Right cardiac atrium (tissue), 5 donors: Measurements from ENCODE around the gene EHMT1. TPM values are rescaled to one million over a fixed set of nuclear protein-coding genes. Genes with fewer than 3 reads are reported as not detected.

Experiments used
- ATAC-seq, 2 donors: fragments of 200-7000 bp; cut with Tn5 transposase; one replicate each; pipeline versions ENCODE4 v1.8.0 to v1.9.1; 2020; ENCODE audit warnings: moderate library complexity in 2 of 2, mild to moderate bottlenecking in 1 of 2
- DNase-seq, 3 donors: peaks; one replicate each; pipeline ENCODE4 v3.0.0-alpha.2; 2020
- H3K27ac ChIP-seq: one replicate; pipeline ENCODE4 v1.5.1; 2013; ENCODE audit warnings: mild to moderate bottlenecking, low read length, control low read depth, moderate library complexity
- H3K27me3 ChIP-seq: one replicate; pipeline ENCODE4 v1.6.1; 2013; ENCODE audit not compliant: control insufficient read depth, insufficient read depth
- H3K4me1 ChIP-seq: one replicate; pipeline ENCODE4 v1.6.1; 2013; ENCODE audit warnings: low read length; ENCODE audit not compliant: control insufficient read depth, insufficient read depth
- H3K4me3 ChIP-seq: one replicate; pipeline ENCODE4 v1.5.1; 2013; ENCODE audit warnings: low read length, control low read depth
- H3K9me3 ChIP-seq: one replicate; pipeline ENCODE4 v1.6.1; 2013; ENCODE audit warnings: low read length; ENCODE audit not compliant: control insufficient read depth
- WGBS: extraction: QIAGEN DNeasy Blood & Tissue Kit; methylation state at CpG from one replicate; pipeline ENCODE4 v1.1.7; 2013; 5-methylcytosine and 5-hydroxymethylcytosine counted together
- intact Hi-C, 4 donors: fragments of 100-400 bp; cut with DNase I; formaldehyde crosslinking; loops; one replicate each; pipeline versions ENCODE4 v1.11.0 to v1.14.0; 2022 to 2023
- polyA plus RNA-seq: library from polyadenylated mRNA; stranded (reverse); fragments of 200-250 nt; gene quantifications from one replicate; pipeline ENCODE4 v1.2.3, GENCODE V29; 2013
- total RNA-seq, 4 donors: library from RNA; stranded (reverse); fragmentation: NEBNext Ultra II Directional; extraction: Animal tissue kit (Norgen Biotek cat#: 25700); gene quantifications; one replicate each; pipeline ENCODE4 v1.2.1, GENCODE V29; 2021
- donor health status: healthy with polysubstance abuse.
- donor health status: DM: no; HTN: yes; CAD: no.
- donor health status: DM: no; HTN: no; CAD: no.
- donor health status: DM: no; HTN: yes; CAD: no; lungs with severe emphysema.
- donor health status: DM: yes; HTN: yes; CAD: no.

The EHMT1 gene
- total and polyA plus RNA-seq, 5 donors: 23.3 to 38.6 (median 36.0) TPM

DNA sequence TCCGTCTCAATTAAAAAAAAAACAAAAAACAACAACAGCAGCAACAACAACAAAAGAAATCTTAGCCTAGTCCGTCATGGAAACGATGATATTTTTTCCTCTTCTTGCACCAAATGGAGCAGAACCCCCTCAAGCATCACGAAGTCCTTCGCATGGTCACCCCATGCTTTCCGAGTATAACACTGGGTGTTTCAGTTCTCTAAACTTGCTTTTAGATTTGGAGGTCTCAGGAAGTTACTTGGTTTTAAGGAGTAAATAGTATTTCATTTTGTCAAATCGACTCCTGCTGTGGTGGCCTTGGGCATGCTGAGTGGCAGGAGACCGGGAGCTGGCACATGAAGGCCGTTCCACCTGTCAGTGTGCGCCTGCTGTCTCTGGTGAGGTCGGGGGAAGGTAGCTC lies 140.3 kb downstream of the EHMT1 start:
- Histone ChIP-seq H3K4me1 (no peaks in the 10 kb centered on the region), H3K4me3 (no peak overlapping the region), H3K27me3 (no peaks in the 10 kb centered on the region), H3K9me3 (no peaks in the 10 kb centered on the region), H3K27ac (no peak overlapping the region)
- 97% methylated on average over 11 of the region's 11 CpGs for WGBS
- ATAC-seq (no peak), DNase-seq (no peak)
- intact Hi-C loops: no loop called here

DNA sequence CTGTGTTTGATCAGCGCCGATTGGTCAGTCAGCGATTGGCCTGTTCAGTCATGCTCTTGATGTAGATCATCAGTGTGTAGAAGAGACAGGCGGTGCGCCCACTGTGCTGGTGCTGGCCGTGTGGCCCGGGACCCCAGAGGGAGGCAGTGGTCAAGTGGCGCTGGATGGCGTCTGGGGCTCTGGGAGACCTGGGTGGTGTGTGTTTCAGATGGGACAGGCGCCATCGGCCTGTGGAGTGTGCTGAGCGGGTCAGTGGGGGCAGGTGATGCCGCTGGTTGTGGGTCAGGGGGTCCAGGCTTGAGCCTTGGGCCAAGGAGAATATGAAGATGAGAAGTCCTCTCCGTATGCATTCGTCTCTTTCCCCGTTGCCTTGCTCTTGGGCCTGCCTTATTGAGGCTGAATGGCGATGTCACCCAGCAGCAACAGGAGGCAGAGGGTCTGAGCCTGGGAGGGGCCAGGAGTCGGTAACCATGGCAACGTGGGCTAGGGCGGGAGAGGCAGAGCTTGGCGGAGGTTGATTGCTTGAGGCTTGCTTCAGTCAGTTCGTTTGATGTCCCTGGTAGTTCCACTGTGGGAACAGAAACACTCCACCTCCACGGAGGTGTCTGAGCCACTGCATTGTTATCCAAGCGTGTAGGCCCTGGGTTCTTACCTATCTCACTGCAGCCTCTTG lies 141.0 kb downstream of the EHMT1 start:
- WGBS: 92% methylated on average over 24 of the region's 24 CpGs
- H3K9me3 ChIP-seq: no peaks in the 10 kb centered on the region
- H3K27me3 ChIP-seq: no peaks in the 10 kb centered on the region
- ATAC-seq: peak in 1 of 2 donors; percentile 25
- no peak for DNase-seq
- H3K4me3 ChIP-seq: no peak overlapping the region
- intact Hi-C loops: no loop called here
- H3K27ac ChIP-seq: no peak overlapping the region
- H3K4me1 ChIP-seq: no peaks in the 10 kb centered on the region

DNA sequence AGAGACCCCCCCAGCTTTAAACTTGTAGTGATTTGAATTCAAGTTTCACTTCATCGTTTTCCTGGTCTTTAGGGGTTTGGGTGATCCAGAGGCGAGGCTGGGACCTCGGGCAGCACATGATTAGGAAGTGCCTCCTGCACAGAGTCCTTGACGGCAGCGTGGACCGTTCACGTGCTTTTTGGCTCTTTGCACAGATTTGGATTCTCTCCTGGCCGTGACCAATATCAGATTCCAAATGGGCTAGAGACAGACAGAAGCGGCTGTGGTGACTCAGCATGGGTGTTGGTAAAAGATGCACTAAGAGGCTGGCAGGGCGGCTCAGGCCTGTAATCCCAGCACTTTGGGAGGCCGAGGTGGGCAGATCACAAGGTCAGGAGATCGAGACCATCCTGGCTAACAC lies 141.6 kb downstream of the EHMT1 start:
- ATAC-seq: no peak
- intact Hi-C loops: no loop called here
- WGBS: 94% methylated on average over 12 of the region's 12 CpGs
- no peak for DNase-seq
- Histone ChIP-seq H3K9me3 (no peaks in the 10 kb centered on the region), H3K27me3 (no peaks in the 10 kb centered on the region), H3K4me1 (no peaks in the 10 kb centered on the region), H3K4me3 (no peak overlapping the region), H3K27ac (no peak overlapping the region)

DNA sequence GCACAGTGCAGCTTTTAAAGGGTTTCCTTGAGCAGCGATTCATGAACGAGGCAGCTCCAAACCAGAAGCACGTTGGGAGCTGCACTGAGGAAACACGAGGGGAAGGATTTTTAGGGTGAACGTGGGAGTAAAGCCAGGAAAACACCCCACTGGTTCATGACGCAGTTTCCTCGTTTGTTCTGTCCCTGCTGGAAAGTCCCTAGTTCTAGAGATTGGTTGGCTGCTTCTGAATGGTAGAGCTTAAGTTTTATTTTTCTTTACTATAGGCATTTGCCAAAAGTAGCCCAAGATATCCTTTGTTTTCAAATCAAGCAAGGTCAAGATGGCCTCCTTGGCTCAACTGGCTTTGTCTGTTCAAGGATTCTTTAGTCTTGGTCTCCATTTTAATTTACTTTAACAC lies 142.2 kb downstream of the EHMT1 start:
- Histone ChIP-seq H3K9me3 (no peaks in the 10 kb centered on the region), H3K4me3 (no peak overlapping the region), H3K4me1 (no peaks in the 10 kb centered on the region), H3K27ac (no peak overlapping the region), H3K27me3 (no peaks in the 10 kb centered on the region)
- WGBS: 58% methylated on average over 7 of the region's 7 CpGs
- intact Hi-C loops: no loop called here
- DNase-seq: no peak
- no peak for ATAC-seq

DNA sequence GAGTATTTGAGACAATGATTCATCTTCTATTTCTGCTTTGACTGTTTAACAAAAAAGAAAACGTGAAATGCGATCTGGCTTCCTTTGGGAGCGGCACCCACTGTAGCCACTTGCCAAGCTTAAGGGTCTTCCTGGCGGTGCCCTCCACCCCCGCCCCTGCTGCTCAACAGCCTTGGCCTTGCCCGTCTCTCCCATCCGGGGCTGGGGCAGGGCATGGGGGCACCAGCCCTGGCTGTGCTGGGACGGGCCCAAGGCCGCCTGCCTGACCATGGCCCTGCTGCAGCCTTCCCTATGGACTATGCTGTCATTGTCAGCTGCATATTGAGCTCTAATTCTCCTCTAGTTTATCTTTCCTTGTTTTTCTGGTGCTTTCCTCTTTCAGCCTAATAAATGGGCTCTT lies 143.0 kb downstream of the EHMT1 start:
- no peaks in the 10 kb centered on the region for H3K9me3 ChIP-seq
- no peak overlapping the region for H3K4me3 ChIP-seq
- intact Hi-C loops: no loop called here
- DNase-seq (no peak), ATAC-seq (no peak)
- H3K4me1 ChIP-seq: no peaks in the 10 kb centered on the region
- H3K27me3 ChIP-seq: no peaks in the 10 kb centered on the region
- 92% methylated on average over 9 of the region's 9 CpGs for WGBS
- no peak overlapping the region for H3K27ac ChIP-seq

DNA sequence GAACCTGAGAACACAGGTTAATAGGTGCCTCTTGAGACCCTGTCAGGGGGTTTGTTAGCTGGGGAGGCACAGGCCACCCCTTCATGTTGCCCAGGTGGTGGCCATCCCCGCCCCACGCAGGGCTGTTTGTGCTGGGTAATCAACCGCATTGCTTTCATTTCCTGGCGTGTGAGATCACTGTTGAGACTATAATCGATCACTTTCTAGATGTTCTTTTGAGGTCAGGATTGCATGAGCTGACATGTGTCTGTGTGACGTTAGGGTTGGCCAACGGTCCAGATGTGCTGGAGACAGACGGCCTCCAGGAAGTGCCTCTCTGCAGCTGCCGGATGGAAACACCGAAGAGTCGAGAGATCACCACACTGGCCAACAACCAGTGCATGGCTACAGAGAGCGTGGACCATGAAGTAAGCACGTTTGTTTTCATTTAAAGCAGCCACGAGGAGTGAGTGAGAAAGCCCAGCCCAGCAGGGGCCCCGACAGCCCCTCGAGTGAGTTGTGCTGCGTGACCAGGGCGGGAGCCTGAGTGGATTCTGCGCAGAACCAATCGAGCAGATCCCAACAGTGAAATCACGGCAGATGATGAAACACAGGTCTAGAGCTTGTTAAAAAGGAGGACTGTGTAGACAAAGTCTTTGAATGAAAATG lies 143.7 kb downstream of the EHMT1 start:
- intact Hi-C loops: no loop called here

DNA sequence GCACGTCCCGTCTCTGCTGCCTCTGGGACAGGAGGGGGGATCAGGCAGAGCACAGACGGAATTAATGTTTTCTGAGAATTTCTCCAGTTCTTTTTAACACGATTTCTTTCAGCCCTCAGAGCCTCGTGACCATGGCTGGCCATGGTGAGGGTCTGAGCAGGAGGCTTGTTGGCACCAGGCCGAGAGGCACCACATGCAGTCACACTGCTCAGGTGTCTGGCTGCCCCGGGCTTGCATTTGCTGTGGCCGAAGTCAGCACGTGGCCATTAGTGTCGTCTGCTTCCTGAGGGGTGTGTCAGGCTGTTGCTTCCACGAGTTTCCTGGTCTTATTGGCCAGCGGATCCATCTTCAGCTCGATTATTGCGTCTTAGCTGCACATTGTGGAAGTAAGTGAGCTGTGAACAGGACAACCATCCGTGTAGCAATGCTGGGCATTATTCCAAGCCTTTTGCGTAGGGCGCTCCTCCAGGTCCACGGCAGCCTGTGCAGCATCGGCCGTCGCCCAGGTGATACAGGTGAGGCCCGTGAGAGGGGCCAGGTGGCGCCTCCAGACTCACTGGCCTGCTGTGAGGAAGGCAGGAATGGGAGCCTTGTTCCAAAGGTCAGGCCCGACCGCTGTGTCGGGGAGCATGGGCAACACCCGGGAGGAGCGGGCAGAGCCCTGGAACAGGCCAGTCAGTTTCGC lies 144.6 kb downstream of the EHMT1 start:
- DNase-seq (no peak), ATAC-seq (peak in 1 of 2 donors; percentile 6)
- H3K9me3 ChIP-seq: no peaks in the 10 kb centered on the region
- intact Hi-C loops: no loop called here
- WGBS: 89% methylated on average over 29 of the region's 29 CpGs
- no peak overlapping the region for H3K27ac ChIP-seq
- no peaks in the 10 kb centered on the region for H3K4me1 ChIP-seq
- no peak overlapping the region for H3K4me3 ChIP-seq
- H3K27me3 ChIP-seq: no peaks in the 10 kb centered on the region

More for the DNA sequence above, 143.7 kb downstream of the EHMT1 start:
- WGBS: 82% methylated on average over 21 of the region's 21 CpGs
- Histone ChIP-seq H3K4me1 (no peaks in the 10 kb centered on the region), H3K9me3 (no peaks in the 10 kb centered on the region), H3K27ac (no peak overlapping the region), H3K27me3 (no peaks in the 10 kb centered on the region), H3K4me3 (no peak overlapping the region)
- no peak for DNase-seq
- ATAC-seq: no peak

DNA sequence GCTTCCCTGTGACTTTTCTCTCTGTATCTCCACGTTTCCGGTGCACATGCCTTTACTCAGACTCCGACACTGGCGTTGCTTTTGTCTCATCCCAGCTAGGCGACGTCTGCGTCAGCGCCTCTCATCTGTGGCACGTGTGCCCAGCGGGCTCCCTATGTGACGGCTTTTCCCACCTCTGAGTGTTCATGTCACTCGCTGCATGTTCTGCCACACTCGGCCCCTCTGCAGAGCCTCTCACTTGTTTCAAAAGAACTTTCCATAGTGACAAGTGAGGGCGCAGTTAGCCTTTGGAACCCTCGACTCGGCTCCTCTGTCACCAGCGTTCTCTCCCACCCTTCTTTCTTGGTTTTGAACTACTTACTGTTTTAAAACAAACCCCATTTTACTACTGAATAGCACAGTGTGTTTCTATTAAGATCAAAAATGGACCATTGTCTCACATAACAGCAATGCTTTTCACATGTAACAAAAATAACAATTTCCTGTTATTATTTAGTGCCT lies 145.4 kb downstream of the EHMT1 start:
- Histone ChIP-seq H3K27ac (no peak overlapping the region), H3K9me3 (no peaks in the 10 kb centered on the region), H3K4me1 (no peaks in the 10 kb centered on the region), H3K27me3 (no peaks in the 10 kb centered on the region), H3K4me3 (no peak overlapping the region)
- WGBS: 77% methylated on average over 17 of the region's 17 CpGs
- DNase-seq (no peak), ATAC-seq (peak in 1 of 2 donors; percentile 14)
- intact Hi-C loops: no loop called here

DNA sequence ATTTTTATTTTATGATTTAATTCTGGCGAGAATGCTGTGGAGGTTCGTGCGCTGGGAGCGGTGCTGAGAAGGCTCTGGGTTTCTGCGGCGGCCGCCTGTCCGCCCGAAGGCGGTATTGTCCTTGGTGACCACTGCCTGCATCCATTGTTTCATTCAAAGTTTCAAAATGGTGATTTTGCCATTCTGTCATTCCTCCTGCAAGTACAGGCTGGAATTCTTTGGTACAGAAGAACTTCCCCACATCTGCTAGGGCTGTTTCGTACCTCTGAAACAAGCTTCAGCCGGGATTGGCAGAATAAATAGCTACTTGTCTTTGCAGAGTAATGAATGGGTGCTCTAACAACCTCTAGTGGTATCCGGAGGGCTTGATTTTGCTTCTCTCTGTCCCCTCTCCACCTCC lies 146.2 kb downstream of the EHMT1 start:
- DNase-seq: no peak
- WGBS: 90% methylated on average over 13 of the region's 13 CpGs
- ATAC-seq: no peak
- no peak overlapping the region for H3K27ac ChIP-seq
- no peaks in the 10 kb centered on the region for H3K9me3 ChIP-seq
- intact Hi-C loops: no loop called here
- no peaks in the 10 kb centered on the region for H3K4me1 ChIP-seq
- no peak overlapping the region for H3K4me3 ChIP-seq
- no peaks in the 10 kb centered on the region for H3K27me3 ChIP-seq

DNA sequence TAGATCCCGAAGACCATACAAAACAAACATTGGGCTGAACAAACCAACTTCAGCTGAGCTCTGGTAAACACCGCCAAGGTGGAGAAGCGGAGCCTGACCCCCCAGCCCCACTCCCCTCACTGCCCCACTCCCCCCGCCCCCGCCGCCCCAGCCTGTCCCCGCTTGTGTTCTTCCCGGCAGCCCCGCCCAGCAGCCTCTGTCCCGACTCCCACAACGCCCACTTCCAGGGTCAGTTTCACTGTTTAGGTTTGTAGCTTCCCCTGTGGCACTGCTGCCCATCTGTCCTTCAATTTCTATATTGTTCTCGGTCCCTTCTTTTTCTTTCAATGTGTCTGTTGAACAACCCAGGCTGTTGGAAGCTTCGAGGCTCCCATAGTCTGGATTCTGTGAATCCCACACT lies 146.7 kb downstream of the EHMT1 start:
- no peaks in the 10 kb centered on the region for H3K4me1 ChIP-seq
- 92% methylated on average over 13 of the region's 13 CpGs for WGBS
- intact Hi-C loops: no loop called here
- no peak for DNase-seq
- H3K9me3 ChIP-seq: no peaks in the 10 kb centered on the region
- H3K27ac ChIP-seq: no peak overlapping the region
- no peak overlapping the region for H3K4me3 ChIP-seq
- no peak for ATAC-seq
- no peaks in the 10 kb centered on the region for H3K27me3 ChIP-seq

DNA sequence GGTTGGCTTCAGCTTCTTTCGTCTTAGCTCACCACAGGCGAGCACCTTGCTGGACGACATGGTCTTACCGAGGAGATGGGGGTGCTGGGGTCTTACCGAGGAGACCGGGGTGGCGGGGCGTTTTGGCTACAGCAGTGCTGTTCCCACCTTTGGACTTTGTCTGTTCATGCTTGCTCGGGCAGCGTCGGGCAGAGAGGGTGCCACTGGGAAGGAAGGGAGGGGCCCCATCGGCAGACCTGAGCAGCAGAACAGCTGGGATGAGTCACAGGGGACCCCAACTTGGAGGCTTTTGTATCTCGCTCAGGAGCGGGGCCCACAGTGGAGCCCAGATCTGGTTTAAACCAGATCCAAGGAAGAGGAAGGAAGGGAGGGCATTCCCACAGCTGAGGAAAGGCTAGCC lies 152.8 kb downstream of the EHMT1 start:
- Histone ChIP-seq H3K4me3 (no peak overlapping the region), H3K27ac (no peak overlapping the region), H3K4me1 (no peaks in the 10 kb centered on the region), H3K27me3 (no peaks in the 10 kb centered on the region), H3K9me3 (no peaks in the 10 kb centered on the region)
- no peak for ATAC-seq
- intact Hi-C loops: no loop called here
- 86% methylated on average over 14 of the region's 14 CpGs for WGBS
- DNase-seq: no peak
